OCI-LY1 (cell line): Measurements from ENCODE around the gene TLE2.

Experiments
- EZH2 ChIP-seq: fragments of 200-600 bp; sonication (generic), shearing (Covaris generic); IDR thresholded peaks from 2 replicates; pipeline ENCODE4 v1.8.0; 2017; ENCODE audit warnings: borderline replicate concordance, mixed run types, mild to moderate bottlenecking, antibody characterized with exemption, low read length, moderate library complexity, mixed read lengths
- TF ChIP-seq, protein P1 (sequence below): fragments of 200-600 bp; sonication (generic), shearing (Covaris generic); IDR thresholded peaks from 2 replicates; pipeline ENCODE4 v1.5.1; 2017; ENCODE audit warnings: mild to moderate bottlenecking, antibody characterized with exemption, low read length, moderate library complexity, mixed read lengths

DNA sequence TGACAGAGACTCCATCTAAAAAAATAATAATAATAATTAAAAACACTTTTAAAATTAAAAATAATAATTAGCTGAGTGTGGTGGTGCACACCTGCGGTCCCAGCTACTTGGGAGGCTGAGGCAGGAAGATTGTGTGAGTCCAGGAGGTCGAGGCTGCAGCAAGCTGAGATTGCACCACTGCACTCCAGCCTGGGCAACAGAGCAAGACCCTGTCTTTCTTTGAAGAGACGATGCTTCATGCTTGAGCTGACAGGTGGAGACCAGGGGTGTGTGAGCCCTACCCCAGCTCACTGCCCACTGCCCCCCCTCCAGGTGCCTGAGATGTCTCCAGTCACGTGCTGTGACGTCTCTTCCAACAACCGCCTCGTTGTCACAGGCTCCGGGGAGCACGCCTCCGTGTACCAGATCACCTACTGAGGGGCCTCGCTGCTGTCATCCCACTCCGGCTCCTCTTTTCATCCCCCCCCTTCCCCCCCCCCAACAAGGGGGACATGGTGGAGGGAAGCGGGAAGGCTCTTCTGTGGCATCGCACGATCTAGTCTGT lies 34.4 kb downstream of the TLE2 start:
- TF ChIP-seq, protein P1, sequence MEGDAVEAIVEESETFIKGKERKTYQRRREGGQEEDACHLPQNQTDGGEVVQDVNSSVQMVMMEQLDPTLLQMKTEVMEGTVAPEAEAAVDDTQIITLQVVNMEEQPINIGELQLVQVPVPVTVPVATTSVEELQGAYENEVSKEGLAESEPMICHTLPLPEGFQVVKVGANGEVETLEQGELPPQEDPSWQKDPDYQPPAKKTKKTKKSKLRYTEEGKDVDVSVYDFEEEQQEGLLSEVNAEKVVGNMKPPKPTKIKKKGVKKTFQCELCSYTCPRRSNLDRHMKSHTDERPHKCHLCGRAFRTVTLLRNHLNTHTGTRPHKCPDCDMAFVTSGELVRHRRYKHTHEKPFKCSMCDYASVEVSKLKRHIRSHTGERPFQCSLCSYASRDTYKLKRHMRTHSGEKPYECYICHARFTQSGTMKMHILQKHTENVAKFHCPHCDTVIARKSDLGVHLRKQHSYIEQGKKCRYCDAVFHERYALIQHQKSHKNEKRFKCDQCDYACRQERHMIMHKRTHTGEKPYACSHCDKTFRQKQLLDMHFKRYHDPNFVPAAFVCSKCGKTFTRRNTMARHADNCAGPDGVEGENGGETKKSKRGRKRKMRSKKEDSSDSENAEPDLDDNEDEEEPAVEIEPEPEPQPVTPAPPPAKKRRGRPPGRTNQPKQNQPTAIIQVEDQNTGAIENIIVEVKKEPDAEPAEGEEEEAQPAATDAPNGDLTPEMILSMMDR, result no peak
- TF ChIP-seq EZH2, result no peak
